DND-41 (cell line): ENCODE results near the gene OGFRL1.

ENCODE experiments used
- CTCF ChIP-seq: IDR thresholded peaks from 2 replicates; pipeline ENCODE4 v1.5.1; 2012; ENCODE audit warnings: borderline replicate concordance, low read length, moderate library complexity, mild to moderate bottlenecking; ENCODE audit not compliant: poor library complexity, severe bottlenecking; ENCODE audit errors: extremely low read depth
- EZH2 ChIP-seq: IDR thresholded peaks from 3 replicates; pipeline ENCODE4 v1.6.1; 2012; ENCODE audit warnings: borderline replicate concordance, low read depth, mild to moderate bottlenecking, moderate library complexity, low read length, inconsistent platforms; ENCODE audit not compliant: severe bottlenecking

GRCh38 chr6:71330501-71330900 is 41.9 kb downstream of the OGFRL1 start:
- TF ChIP-seq CTCF (no peak), EZH2 (no peak)
